HG02588 (cell line): ENCODE results near the gene OR2D2.
"Not testable (repeated sequence)": the region's sequence is repeated elsewhere in the genome, so short reads cannot be mapped to it uniquely, and the experiment has no call there.

Experiments
- ATAC-seq: cut with Tn5 transposase; IDR thresholded peaks from one replicate; pipeline ENCODE4 v1.9.1; 2021; ENCODE audit warnings: mild to moderate bottlenecking, moderate library complexity; ENCODE audit not compliant: unreplicated experiment

OR2D2 gene

GRCh38 chr11:6887711-6888110, 4.6 kb downstream of the OR2D2 start:
- ATAC-seq: not testable (repeated sequence)

- ATAC-seq: no peak
Measured at GRCh38 chr11:6882751-6883150, 9.5 kb downstream of the OR2D2 start.

GRCh38 chr11:6876914-6877313, 15.4 kb downstream of the OR2D2 start:
- no peak for ATAC-seq

- no peak for ATAC-seq
Measured at GRCh38 chr11:6876325-6876724, 16.0 kb downstream of the OR2D2 start, which contains the start of gene OR10A4. TSS of gene OR10A4 (plus strand) at chr11:6876625. CDS start at chr11:6876648, 23 bp downstream.

GRCh38 chr11:6875761-6876160, 16.5 kb downstream of the OR2D2 start:
- no peak for ATAC-seq

GRCh38 chr11:6871278-6871677, 21.0 kb downstream of the OR2D2 start:
- ATAC-seq: no peak

- no peak for ATAC-seq
Measured at GRCh38 chr11:6864438-6864837, 27.9 kb downstream of the OR2D2 start.

GRCh38 chr11:6862961-6863360, 29.3 kb downstream of the OR2D2 start, which contains the start of gene OR10A2:
TSS of gene OR10A2 (plus strand) at chr11:6863057. CDS start at chr11:6869755, 6,698 bp downstream.
- ATAC-seq: no peak

GRCh38 chr11:6856871-6857270, 35.4 kb downstream of the OR2D2 start:
- no peak for ATAC-seq

GRCh38 chr11:6855971-6856541, 36.2 kb downstream of the OR2D2 start:
- ATAC-seq: no peak

GRCh38 chr11:6854801-6855200, 37.5 kb downstream of the OR2D2 start:
- not testable (repeated sequence) for ATAC-seq

- ATAC-seq: no peak
Measured at GRCh38 chr11:6850526-6850925, 41.8 kb downstream of the OR2D2 start.

GRCh38 chr11:6845383-6845782, 46.9 kb downstream of the OR2D2 start, which contains the start of gene OR10A5:
TSS of gene OR10A5 (plus strand) at chr11:6845683. CDS start at chr11:6845683, 0 bp downstream.
- ATAC-seq: no peak

GRCh38 chr11:6844356-6844755, 47.9 kb downstream of the OR2D2 start:
- ATAC-seq: no peak

GRCh38 chr11:6843670-6844069, 48.6 kb downstream of the OR2D2 start:
- ATAC-seq: no peak

GRCh38 chr11:6841694-6842093, 50.6 kb downstream of the OR2D2 start:
- no peak for ATAC-seq
